ENCODE data around the gene APOLD1.
"Not testable (repeated sequence)": the region's sequence is repeated elsewhere in the genome, so short reads cannot be mapped to it uniquely, and the experiment has no call there.

Gene APOLD1

DNA sequence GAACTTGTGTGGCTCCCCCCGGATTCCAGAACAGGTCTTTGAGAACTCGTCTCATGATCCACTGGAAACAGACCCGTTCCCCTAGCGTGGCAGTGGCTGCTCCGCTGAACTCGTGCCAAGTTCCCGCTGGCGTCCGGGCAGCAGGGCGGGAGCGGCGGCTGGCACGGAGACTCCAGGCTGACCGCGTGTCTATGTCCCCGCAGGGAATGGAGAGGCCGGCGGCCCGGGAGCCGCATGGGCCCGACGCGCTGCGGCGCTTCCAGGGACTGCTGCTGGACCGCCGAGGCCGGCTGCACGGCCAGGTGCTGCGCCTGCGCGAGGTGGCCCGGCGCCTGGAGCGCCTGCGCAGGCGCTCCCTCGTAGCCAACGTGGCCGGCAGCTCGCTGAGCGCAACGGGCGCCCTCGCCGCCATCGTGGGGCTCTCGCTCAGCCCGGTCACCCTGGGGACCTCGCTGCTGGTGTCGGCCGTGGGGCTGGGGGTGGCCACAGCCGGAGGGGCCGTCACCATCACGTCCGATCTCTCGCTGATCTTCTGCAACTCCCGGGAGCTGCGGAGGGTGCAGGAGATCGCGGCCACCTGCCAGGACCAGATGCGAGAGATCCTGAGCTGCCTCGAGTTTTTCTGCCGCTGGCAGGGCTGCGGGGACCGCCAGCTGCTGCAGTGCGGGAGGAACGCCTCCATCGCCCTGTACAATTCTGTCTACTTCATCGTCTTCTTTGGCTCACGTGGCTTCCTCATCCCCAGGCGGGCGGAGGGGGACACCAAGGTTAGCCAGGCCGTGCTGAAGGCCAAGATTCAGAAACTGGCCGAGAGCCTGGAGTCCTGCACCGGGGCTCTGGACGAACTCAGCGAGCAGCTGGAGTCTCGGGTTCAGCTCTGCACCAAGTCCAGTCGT is 1.5 kb downstream of the APOLD1 start:
- DNase-seq = peak; percentile 74

DNA sequence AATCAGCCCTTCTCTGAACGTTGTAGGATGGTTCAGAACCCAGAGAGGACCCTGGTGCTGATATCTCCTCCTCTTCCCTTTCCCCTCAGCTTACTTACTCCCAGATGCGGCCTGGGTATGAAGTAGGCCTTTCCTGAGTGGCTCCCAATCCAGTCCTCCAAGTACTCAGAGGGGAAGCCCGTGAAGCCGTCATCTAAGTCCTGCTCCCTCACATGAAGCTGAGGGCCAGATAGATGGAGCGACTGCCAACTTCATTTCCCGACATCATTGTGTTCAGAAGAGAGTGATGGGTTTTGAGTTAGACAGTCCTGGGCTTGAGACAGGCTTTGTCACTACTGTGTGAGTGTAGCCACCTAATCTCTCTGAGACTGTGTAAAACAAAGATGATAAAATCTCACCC is 2.7 kb downstream of the APOLD1 start:
- DNase-seq = peak; percentile 20

DNA sequence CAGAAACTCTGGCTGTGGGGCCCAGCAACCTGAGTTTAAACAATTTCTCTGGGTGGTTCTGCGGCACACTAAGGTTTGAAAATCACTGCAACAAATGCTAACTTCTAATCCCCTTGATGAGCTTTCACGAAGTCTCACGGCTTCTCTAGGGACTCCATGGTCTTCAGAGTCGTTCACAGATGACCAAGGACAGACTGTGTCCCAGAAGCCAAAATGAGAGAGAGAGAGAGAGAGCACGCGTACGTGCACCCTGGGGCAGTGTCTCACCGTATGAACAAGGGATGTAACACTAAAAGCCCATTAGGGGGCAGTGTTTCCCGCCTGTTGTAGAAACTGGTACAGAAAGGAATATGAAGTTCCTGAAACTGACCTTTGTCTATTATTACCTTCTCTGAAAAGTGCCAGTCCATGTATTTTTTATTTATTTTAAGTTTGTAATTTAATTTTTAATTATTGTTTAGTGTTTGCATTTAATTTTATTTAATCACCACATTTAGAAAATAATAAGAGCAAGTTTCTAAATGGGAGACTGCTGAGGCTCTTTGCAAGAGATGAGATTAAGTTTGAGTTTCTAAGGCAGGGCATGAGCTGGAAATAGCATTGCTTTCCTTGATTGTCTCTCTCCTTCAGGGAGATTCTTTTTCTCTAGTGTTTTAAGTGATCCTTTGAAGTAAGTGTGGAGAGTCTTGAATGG is 3.4 kb downstream of the APOLD1 start:
- DNase-seq = peak; percentile 65

GRCh38 chr12:12790956-12791355 is 5.5 kb downstream of the APOLD1 start:
- no peak for DNase-seq

GRCh38 chr12:12791756-12792369 is 6.4 kb downstream of the APOLD1 start:
- peak; percentile 54 for DNase-seq

DNA sequence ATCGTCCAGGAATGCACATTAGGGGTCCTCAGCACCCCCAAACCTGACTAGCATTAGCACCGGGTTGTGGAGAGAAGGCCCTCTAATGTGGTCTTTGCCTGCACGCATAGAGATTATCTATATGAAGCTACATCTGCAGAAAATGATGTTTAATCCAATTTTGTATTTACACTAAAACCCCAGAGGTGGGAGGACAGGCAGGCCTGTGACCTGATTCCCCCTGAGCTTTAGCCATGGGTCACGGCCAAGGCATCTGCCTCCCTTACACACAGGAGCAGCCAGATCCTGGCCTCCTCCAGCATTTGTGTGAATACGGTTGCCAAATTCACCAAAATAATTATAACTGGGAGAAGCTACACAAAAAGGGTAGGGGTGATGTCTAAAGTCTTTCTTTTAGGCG is 7.0 kb downstream of the APOLD1 start:
- DNase-seq = no peak

DNA sequence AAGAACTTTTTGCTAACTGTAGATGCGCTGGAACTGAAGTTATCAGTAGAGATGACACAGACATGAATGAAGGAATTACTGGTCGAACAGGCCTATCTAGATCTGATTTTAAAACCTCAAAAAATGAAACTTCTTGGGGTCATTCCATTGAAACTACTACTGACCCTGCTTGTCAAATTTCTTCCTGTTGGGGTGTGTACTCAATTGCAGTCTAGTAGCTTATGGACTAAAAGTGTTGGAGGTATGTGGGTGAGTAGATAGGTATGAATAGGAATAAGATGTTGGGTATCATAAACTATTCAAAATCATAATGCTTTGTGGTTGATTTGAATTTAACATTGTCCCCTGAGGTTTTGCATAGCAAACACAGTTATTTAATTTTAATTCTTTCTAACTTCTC is 9.2 kb downstream of the APOLD1 start:
- no peak for DNase-seq

DNA sequence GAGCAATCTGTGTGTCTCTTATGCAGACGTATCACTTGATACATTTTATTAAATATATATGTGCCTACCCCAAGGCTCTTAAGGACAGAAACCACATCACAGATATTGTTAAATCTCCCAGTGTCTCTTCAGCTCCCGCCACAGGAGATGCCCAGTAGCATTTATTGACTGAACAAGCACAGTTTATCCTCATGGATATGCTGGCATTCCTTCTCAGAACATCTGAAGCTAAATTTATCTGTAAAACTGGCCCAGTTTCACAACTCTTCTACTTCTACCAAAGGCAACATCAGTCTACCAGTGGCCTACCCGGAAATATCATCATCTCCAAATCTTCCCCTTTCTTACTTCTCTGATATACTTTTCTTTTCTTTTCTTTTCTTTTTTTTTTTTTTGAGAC is 10.7 kb downstream of the APOLD1 start:
- no peak for DNase-seq

DNA sequence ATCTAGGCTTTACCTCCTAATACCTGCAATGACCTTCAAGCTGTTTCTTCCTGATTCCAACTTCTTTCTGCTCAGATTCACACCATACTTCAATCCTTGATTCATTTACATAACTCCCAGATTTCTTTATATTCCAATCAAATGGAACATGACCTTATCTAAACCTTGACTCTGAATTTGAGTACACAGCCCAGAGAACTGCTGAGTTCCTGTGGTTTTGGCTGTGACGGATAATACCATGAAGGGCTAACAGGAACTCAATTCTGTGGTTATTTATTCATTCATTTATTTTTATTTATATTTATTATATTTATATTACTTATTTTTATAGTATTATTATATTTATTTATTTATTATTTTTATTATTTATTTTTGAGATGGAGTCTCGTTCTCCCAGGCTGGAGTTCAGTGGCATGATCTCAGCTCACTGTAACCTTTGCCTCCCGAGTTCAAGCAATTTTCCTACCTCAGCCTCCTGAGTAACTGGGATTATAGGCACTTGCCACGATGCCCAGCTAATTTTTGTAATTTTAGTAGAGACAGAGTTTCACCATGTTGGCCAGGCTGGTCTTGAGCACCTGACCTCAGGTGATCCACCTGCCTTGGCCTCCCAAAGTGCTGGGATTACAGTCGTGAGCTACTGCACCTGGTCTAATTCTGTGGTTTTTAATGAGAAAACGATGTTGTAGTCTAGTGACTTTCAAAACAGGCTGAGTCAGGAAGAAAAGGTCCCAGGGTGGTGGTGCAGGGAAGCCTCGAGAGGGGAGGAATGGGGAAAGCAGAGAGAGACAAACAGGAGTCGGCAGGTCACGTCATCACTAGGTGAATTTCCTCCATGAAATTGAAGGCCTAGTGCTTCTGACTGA is 11.7 kb downstream of the APOLD1 start:
- DNase-seq = no peak

DNA sequence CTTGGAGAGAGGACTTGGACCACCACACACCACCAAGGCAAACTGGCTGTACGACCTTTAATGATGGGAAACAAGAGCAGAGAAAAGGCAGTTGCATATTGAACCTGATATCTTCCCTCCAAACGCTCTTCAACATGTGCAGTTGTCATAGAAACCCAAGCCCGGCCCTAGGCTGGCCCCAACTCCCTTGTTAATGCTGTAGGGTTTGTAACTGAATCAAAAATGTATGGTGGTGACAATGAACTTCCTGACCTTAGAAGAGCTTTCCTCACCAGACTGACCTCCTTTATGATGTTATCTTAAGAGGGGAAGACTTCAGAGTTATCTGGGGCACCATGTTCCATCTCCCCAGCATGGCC is 12.3 kb downstream of the APOLD1 start:
- DNase-seq = peak; percentile 6

GRCh38 chr12:12798480-12798879 is 13.0 kb downstream of the APOLD1 start:
- DNase-seq = no peak

DNA sequence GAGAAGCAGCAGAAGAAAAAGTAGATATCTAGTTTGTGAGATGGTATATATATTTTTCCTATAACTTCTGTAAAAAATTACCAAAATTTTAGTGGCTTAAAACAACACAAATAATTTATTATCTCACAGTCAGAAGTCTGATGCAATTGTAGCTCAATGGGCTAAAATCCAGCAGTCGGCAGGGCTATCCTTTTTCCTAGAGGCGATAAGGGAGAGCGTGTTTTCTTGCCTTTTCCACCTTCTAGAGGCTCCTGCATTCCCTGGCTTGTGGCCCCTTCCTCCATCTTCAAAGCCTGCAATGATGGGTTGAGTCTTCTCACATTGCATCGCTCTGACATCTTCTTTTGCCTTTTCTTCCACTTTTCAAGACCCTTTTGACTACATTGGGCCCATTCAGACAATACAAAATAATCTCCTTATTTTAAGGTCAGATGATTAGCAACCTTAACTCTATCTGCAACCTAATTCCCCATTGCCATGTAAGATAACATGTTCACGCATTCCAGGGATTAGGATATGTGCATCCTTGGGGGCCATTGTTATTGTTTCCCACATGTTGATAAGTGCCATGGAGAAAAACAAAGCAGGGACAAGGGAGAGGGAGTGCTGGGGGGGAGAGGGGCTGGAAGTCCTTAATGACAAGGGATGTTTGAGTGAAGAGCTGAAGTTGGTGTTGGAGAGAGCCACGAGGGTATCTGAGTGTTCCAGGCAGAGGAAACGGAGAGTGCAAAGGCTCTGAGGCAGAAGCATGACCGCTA is 13.9 kb downstream of the APOLD1 start:
- no peak for DNase-seq

DNA sequence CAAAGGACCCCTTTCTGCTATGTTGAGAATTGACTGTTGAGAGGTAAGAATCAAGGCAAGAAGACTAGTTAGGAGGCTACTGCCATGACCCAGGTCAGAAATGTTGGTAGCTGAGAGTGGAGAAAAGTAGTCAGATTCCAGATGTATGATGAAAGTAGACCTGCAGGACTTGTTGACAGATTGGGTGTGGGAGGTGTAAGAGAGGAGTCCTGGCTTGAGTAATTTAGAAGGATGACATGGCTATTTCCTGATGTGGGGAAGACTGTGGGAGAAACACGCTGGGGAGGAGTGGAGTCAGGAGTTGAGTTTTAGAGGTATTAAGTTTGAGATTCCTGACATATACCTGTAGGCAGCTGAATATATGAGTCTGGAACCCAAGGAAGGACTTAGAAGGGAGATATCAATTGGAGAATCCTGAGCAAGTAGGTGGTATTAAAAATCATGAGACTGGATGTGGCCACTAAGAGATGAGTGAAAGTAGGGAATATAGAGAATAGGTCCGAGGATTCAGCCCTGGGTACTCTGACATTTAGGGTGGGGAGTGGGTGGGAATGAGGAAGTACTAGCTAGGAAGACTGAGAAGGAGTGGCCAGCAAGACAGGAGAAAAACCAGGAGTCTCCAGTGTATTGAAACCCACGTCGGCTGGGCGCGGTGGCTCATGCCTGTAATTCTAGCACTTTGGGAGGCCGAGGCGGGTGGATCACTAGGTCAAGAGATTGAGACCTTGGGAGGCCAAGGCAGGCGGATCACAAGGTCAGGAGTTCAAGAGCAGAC is 15.1 kb downstream of the APOLD1 start:
- DNase-seq = no peak

- DNase-seq = not testable (repeated sequence)
These were observed 16.2 kb downstream of the APOLD1 start for GRCh38 chr12:12801656-12802055.

GRCh38 chr12:12803186-12803585 is 17.7 kb downstream of the APOLD1 start:
- peak; percentile 86 for DNase-seq

DNA sequence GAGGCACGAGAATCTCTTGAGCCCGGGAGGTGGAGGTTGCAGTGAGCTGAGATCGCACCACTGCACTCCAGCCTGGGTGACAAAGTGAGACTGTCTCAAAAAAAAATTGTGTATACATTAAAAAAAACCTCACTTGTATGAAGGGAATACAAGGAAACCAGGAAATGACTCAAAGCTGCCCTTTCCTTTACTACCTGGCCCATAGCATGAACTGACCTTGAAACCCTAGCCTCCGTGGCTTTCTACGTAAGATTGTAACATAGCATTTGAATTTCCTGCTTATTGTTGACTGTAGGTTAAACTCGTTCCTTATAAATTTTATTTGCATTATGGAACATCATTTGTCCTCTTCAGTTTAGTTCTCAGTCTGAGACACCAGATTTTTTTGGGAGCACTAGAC is 18.6 kb downstream of the APOLD1 start:
- DNase-seq = no peak

DNA sequence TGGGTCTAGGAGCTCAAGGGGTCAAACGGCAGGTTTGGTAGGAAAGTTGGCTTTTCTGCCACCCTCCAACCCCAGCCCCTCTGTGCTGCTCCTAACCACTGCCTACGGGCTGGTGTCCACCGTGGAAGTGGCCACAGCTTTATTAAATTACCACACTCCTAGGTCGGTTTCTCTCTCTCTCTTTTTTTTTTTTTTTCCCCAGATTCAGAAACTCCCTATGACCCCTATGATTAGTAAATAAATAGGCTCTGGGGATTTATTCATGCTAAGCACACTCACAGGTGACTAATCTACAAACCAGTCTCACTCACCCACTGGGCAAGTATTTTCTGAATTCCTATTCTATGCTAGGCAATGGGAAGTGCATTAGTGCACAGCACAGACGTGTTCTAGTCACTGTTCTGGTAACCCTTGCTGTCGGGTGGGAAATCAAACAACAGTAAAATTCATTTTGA is 19.0 kb downstream of the APOLD1 start:
- DNase-seq = no peak

DNA sequence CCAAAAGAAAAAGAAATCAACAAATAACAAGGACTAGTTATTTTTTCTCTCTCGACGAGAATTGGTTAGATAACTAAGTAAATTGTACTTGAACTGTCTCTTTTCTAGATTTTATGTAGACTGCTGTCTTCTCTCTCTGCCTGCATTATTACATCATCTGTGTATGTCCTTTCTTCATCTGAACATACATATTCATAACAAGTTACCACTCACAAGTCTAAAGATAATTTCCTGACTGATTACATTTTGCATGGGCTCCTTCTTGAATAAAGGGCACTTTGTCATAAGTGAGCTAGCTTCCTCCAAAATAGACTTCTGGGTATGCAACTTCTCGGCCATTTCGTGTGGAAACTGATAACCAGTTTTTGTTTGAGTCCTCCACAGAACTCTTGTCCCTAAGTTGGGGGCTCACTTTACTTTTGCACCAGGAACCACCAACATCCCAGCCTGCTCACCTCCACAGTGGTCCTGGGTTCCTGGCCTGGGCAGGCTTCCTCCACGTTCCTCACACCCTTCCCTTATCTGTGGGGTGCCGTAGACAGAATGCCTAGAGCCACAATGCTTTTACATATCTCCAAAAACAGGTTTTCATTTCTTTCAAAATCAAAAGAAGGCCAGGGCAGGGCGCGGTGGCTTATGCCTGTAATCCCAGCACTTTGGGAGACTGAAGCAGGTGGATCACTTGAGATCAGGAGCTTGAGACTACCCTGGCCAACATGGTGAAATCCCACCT is 21.5 kb downstream of the APOLD1 start:
- DNase-seq = no peak

DNA sequence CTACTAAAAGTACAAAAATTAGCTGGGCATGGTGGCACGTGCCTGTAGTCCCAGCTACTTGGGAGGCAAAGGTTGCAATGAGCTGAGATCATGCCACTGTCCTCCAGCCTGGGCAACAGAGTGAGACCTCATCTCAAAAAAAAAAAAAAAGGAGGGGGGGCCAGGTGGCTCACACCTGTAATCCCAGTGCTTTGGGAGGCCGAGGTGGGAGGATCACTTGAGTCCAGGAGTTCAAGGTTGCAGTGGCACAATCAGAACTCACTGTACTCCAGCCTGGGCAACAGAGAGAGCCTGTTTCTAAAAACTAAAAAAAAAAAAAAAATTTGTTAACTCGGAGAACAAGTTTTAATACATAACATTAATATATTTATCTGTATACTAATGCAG is 22.1 kb downstream of the APOLD1 start:
- DNase-seq = not testable (repeated sequence)

- DNase-seq = no peak
These were observed 22.7 kb downstream of the APOLD1 start for GRCh38 chr12:12807970-12808702.
